HG03354 (cell line): ENCODE data around the gene FGF14.

Experiments
- ATAC-seq: cut with Tn5 transposase; IDR thresholded peaks from one replicate; pipeline ENCODE4 v1.9.1; 2021; ENCODE audit warnings: mild to moderate bottlenecking; ENCODE audit not compliant: unreplicated experiment, poor library complexity, severe bottlenecking

FGF14 gene

DNA sequence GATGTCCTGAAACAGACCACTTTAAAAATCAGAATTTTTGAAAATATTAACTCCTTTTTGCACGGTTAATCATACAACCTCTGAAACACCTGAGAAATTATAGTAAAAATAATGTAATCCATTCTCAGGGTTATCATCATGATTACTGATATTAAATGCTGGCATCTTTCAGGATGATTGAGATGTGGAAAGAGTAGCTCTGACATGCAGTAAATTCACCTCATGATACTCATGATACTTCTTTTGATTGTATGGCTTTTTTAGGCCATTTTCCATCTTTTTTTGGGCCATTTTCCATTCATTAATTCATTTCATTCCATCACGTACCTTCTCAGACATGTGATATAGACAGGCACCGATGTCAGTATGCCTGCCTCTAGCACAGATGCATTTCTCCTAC lies 85.1 kb downstream of the FGF14 start:
- no peak for ATAC-seq

- no peak for ATAC-seq
Observed at GRCh38 chr13:102312841-102313240, 89.0 kb downstream of the FGF14 start.

DNA sequence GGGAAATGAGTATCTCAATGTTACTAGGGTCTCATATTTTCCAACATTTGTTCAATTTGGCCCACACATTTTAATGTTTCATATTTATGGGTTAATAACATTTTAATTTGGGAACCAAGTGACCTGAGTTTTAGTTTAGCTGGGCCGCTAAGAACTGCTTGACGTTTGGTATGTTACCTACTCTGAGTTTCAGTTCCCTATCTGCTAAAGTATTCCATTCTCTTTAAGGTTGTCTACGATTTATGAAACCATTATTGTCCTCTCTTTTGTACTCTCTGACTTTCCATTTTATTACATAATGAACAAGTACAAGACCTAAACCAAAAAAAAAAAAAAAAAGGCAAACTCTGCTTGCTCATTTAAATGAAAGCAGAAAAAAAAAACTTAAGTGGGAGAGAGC lies 89.9 kb downstream of the FGF14 start:
- ATAC-seq, result peak; percentile 63

DNA sequence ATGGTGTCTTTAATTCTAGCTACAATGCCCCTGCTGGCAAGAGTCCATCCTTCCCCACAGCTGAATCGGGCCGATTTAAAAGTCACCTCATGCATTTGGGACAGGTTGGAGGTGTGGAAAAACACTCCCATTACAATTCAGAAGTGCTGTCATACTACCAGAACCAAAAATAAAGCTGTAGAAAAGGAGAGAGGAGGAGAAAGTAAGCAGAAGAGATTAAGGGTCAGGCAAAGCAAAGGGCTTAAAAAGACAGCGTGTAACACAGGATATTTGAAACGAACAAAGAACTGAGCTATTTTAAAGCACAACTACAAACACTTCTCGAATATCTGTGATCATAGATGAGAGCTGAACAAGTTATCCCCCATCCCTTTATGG lies 90.4 kb downstream of the FGF14 start:
- no peak for ATAC-seq

- ATAC-seq, result no peak
Observed at GRCh38 chr13:102310691-102311418, 91.0 kb downstream of the FGF14 start.

DNA sequence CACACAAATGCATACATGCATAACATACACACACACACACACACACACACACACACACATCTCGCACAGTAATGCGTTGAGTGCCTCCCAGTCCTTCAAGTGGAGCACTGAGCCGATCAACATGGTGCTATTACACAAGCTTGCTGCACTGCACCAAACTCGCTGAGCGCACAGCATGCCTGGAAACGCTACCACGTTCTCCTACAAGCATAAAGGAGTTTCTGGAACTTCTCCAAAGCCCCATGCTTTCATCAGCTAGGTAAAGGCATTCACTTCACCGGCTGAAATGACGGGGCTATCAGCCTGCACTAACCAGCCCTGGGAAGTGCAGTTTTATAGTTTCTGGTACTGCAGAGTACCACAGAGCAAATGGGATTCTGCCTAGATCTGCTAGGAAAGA lies 92.7 kb downstream of the FGF14 start:
- no peak for ATAC-seq

DNA sequence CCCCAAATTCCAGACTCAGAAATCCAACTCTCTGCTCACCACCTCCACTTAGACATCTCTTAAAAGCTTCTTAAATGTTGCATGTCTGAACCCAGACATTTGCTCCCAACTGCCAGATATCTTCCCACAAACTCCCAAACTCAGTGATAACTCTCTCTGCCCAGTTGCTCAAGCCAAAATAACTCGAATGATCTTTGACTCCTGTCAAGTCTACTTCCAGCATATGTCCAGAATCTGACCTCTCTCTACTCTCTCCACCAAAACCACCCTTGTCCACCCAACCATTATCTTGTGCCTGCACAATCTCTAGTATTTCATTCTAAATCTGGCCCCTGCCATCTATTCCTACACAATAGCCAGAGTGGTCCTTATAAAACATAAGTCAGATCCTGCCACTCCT lies 99.3 kb downstream of the FGF14 start:
- no peak for ATAC-seq

GRCh38 chr13:102300379-102300778 lies 101.5 kb downstream of the FGF14 start:
- ATAC-seq, result no peak

DNA sequence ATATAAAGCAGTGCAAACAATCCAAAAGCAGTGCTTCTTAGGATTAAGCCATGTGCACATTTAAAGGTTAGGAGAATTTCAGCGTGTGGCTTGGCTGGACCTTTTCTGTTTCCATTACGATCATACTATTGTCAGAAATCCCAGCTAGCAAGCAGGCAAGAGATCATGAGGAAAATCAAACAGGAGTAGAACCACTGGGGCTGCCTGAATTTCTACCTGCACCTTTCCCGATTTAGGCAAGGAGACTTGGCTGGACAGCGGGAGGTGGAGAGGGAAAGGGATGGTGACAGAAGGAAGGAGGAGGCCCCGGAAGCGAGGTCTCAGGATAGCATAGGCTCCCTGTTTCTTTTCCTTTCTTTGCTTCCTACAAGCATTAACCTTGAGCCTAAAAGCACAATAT lies 102.5 kb downstream of the FGF14 start:
- ATAC-seq, result no peak

DNA sequence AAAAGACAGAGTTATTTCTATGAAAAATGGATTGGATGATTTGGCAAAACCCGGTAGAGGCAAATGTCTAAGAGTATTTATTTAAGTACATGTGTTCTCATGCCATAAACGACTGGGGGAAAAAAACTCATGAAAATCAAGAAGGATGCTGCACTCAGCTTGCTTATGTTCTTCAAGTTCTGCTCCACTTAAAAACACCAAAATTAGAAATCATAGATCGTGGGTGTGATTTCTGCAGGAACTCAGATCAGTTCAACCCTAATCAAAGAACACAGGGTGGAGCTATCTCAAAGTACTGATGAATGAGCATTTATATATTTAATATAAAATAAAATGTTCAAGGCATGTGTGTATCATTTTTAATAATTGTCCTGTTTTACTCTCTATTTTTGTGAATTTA lies 103.8 kb downstream of the FGF14 start:
- no peak for ATAC-seq

DNA sequence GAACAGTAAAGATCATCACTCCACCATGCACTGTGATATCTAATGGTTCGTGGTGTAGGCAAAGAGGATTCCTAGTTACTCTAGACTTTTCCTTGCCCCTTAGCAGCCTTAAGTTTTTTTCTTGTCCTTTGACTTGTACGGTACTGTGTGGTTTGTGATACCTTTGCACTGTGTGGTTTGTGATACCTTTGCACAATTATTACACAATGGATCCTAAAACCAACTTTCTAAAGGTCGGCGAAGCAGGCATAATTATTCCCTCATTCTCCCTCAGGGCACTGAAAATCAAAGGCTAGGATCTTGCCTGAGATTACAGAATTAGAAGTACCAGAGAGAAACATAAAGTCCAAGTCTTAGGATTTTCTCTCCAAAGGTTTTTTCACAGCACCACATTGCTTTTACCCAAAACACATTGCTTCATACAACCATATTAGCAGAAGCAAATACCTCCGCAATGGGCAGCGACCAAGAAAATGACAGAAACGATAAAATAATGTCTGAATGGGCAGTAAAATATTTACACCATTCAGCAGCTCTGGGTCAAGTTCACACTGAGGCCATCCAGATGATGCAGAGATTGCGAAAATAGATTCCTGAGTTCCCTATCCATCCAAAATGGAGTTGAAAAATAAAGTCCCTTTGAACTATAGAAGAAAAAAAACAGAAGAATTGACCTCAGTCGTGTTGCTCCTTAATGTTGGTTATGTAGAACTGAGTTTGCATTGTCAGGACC lies 106.4 kb downstream of the FGF14 start:
- ATAC-seq, result no peak

- ATAC-seq, result no peak
Observed at GRCh38 chr13:102294407-102295018, 107.3 kb downstream of the FGF14 start.

DNA sequence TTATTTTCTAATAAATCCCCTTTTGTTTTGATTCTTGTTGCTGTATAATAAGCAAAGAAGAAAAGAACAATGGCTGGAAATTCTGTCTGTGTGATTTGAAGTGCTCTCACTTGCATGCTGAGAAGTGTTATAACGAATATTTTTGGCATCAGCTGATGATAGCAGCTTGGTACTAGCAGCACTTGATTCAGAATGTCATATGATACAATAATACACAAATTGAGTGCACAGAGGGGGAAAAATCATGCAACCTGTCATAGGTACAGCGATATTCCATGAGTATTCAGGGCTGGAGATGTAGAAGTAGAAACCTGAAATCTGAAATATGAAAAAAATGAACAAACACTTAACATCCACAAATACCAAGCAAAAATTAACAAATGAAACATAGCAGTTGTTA lies 108.1 kb downstream of the FGF14 start:
- ATAC-seq, result no peak

- no peak for ATAC-seq
Observed at GRCh38 chr13:102291587-102292218, 110.1 kb downstream of the FGF14 start.

DNA sequence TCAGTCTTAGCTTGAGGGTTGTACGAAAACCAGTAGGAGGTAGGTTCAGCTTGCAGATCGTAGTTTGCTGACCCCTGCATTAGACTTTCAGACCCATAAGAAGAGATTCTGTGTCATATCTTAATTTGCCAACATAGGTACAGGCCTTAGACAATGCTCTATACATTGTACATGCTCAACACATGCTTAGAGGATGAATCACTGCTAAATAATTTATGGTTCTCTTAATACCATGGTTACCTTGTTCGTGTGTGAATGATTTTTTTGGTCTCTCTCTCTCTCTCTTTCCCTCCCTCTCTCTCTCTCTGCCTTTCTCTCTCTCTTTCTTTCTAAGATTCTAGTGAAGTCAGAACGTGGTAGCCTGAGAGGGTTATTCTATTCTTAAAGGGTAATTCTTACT lies 112.2 kb downstream of the FGF14 start:
- no peak for ATAC-seq

- no peak for ATAC-seq
Observed at GRCh38 chr13:102286326-102286725, 115.5 kb downstream of the FGF14 start.

- no peak for ATAC-seq
Observed at GRCh38 chr13:102280366-102280765, 121.5 kb downstream of the FGF14 start.

- no peak for ATAC-seq
Observed at GRCh38 chr13:102277286-102277685, 124.6 kb downstream of the FGF14 start.

- no peak for ATAC-seq
Observed at GRCh38 chr13:102276404-102276803, 125.4 kb downstream of the FGF14 start.

GRCh38 chr13:102275969-102276368 lies 125.9 kb downstream of the FGF14 start:
- ATAC-seq, result no peak

DNA sequence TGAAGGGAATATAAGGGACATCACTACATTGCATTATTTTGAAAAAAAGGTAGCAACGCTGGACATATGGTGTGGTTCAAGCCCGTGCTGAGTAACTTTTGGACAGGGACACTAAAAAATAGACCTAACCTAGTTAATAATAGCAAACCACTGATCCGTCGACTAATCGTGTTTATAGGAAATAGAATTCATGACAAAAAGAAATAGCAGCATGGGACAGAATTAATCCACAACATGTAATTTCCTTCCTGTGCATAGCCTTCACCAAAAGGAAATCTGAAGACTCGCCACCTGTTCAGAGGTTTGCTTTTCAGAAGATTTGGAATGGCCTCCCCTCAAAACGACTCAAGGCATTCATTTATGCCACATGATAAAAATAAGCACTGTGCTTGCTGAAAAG lies 128.7 kb downstream of the FGF14 start:
- no peak for ATAC-seq
